HG02642 (cell line): ENCODE results near the gene UPF1.
"Not testable (repeated sequence)": the region's sequence is repeated elsewhere in the genome, so short reads cannot be mapped to it uniquely, and the experiment has no call there.

Experiments used
- ATAC-seq: cut with Tn5 transposase; IDR thresholded peaks from one replicate; pipeline ENCODE4 v1.9.1; 2021; ENCODE audit warnings: mild to moderate bottlenecking; ENCODE audit not compliant: unreplicated experiment, poor library complexity

Gene UPF1

DNA sequence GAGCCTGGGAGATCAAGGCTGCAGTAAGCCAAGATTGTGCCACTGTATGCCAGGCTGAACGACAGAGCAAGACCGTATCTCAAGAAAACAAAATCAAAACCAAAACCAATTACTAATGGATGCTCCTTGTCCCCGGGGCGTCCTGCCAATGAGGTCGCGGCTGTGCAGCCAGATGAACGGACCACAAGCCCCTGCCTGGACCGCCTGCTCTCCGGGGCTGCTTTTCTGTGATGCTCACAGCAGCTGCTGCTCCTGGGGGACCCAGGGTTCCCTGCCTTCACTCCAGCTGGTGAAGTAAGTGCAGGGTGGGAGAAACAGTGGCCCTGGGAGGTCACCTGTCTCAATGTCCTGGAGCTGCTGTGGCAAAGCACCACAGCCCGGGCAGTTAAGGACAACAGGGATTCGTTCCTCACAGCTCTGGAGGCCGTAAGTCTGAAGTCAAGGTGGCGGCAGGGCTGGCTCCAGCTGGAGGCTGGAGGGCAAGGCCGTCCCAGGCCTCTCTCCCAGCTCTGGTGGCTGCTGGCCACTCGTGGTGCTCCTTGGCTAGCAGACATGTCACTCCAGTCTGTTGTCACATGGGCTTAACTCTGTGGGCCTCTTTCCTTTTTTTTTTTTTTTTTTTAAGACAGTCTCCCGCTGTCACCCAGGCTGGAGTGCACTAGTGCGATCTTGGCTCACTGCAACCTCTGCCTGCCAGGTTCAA lies 77.3 kb downstream of the UPF1 start:
- ATAC-seq: no peak

DNA sequence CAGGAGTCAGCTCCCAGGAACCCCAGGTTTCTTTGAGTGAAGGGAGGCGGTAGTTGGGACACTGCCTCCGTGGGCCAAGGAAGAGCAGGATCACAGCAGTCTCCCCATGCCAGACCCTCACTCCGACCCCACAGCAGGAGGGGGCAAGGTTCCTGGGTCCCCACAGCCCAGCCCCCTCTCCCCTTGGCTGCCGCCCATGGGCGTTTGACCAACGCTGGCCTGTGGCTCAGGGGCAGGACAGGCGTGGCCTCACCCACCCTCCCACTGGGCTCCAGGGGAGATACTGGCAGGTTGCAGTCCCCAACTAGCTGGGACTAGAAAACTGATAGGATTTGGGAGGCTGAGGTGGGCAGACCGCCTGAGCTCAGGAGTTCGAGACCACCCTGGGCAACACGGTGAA lies 78.3 kb downstream of the UPF1 start:
- no peak for ATAC-seq

DNA sequence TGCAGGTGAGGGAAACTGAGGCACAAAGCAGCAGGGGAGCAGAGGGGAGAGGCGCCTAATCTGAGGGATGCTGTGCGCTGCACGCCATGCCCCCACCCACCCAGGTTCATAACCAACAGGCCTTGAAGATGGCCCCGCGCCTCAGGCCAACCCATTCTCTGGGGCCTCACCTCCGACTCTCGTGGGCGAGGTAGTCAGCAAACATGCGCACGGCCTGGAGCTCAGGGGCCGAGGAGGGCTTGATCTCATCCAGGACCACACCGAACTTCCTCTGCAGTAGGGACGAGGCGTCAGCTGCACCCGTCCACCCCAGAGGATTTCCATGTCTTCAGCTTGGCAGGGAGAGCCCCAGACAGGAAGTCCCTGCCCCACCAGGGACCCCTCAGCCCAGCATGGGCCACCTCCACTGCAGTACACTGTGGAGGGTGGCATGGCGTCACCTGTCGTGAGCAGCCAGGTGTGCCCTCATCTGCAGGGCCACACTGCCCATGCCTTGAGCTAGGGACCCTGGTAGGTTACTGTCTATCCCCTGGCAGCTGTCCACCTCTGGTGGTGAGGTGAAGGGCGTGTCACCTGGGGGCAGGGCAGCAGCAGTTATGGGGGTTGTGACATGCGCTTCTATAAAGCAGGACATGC lies 79.2 kb downstream of the UPF1 start:
- ATAC-seq: no peak

GRCh38 chr19:18912933-18913332 lies 81.2 kb downstream of the UPF1 start:
- no peak for ATAC-seq

DNA sequence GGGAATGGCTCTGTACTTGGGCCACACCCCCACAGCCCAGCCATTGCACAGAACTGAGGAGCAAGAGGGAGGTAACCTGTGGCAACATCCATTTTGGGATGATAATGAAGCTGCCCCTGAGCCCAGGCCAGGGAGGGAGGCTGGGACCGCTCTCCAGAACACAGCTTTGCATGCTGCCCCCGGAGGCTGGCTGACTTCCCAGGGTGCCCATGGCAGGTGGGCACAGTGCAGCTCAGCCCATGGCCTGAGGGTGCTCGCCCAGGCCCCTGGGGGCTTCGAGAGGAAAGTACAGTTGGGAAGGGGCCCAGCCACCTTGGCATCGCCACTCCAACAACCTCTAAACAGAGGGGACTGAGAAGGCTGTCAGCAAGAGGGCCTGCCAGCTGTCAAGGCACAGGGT lies 81.7 kb downstream of the UPF1 start:
- ATAC-seq: no peak

DNA sequence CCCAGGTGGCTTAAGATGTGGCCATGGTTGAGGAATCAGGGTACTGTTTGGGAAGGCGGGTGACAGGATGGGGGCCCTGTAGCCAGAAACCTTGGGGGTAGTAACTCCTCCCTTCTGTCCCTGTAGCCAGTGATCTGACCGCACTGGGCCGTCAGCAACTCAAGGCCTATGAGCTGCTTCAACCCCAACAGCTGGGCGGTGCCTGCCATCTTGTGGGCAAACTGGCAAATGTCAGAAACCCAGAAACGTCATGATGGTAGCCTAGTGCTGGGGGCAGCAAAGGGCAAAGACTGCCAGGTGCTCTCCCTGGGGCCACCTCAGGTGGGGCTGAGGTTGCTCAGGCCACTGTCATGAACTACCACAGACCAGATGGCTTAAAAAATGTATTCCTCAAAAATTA lies 83.9 kb downstream of the UPF1 start:
- ATAC-seq: no peak

DNA sequence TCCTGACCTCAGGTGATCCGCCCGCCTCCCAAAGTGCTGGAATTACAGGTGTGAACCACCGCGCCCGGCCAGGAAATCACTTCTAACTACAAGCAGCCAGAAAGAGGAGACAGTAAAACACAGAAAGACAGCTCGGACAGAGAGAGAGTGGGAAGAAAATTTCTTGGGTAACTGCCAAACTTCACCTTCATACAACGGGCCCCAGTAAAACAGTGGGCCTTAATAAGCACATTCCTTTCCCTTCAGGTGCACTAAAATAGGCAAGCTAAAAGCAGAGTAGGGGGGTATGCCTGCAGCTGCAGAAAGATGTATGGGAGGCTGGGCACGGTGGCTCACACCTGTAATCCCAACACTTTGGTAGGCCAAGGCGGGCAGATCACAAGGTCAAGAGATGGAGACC lies 85.8 kb downstream of the UPF1 start:
- not testable (repeated sequence) for ATAC-seq
